OCI-LY7 (cell line): ENCODE measurements around the gene SLC9A3. TPM values are rescaled to one million over a fixed set of nuclear protein-coding genes. Genes with fewer than 3 reads are reported as not detected.

ENCODE experiments used
- BruUV-seq: library from RNA; stranded (reverse); fragments of 400-500 nt; replicated peaks from 2 replicates; lab custom pipeline; 2021; lab: Mats Ljungman, UMichigan
- CTCF ChIA-PET: fragments of 300-600 bp; sonication (Branson Sonifier 250); formaldehyde crosslinking; loops from one replicate; lab custom pipeline; 2022; ENCODE audit warnings: antibody characterized with exemption; ENCODE audit not compliant: unreplicated experiment; lab: Charles Lee
- POLR2A ChIA-PET: fragments of 300-600 bp; sonication (Branson Sonifier 250); formaldehyde crosslinking; loops from one replicate; lab custom pipeline; 2022; ENCODE audit warnings: antibody characterized with exemption; lab: Charles Lee
- DNase-seq: peaks from one replicate; pipeline ENCODE4 v3.0.0-alpha.2; 2015; ENCODE audit warnings: low spot score
- H2AFZ ChIP-seq: fragments of 200-600 bp; sonication (generic), shearing (Covaris generic); 2 replicates; pipeline ENCODE4 v1.6.1; 2014; ENCODE audit warnings: mild to moderate bottlenecking, antibody characterized with exemption, low read length, moderate library complexity
- H3K27ac ChIP-seq: fragments of 200-600 bp; sonication (generic); 2 replicates; pipeline ENCODE4 v1.5.1; 2014; ENCODE audit warnings: mixed run types, low read depth, mild to moderate bottlenecking, moderate library complexity, low read length, inconsistent platforms; ENCODE audit not compliant: poor library complexity, severe bottlenecking
- H3K36me3 ChIP-seq: fragments of 200-600 bp; sonication (generic); 2 replicates; pipeline ENCODE4 v1.6.1; 2014; ENCODE audit warnings: mild to moderate bottlenecking, antibody characterized with exemption, low read length, moderate library complexity, mixed read lengths; ENCODE audit not compliant: insufficient read depth
- H3K4me1 ChIP-seq: fragments of 200-600 bp; sonication (generic); 2 replicates; pipeline ENCODE4 v1.5.1; 2014; ENCODE audit warnings: mild to moderate bottlenecking, low read length; ENCODE audit not compliant: insufficient read depth, poor library complexity, severe bottlenecking
- H3K4me2 ChIP-seq: fragments of 200-600 bp; sonication (generic); 2 replicates; pipeline ENCODE4 v1.6.1; 2014; ENCODE audit warnings: mild to moderate bottlenecking, low read length
- H3K4me3 ChIP-seq: fragments of 200-600 bp; sonication (generic); 2 replicates; pipeline ENCODE4 v1.5.1; 2014; ENCODE audit warnings: mild to moderate bottlenecking, low read depth, low read length; ENCODE audit not compliant: poor library complexity, severe bottlenecking
- H3K79me2 ChIP-seq: fragments of 200-600 bp; sonication (generic); 2 replicates; pipeline ENCODE4 v1.6.1; 2016; ENCODE audit warnings: low read depth, mild to moderate bottlenecking, low read length, moderate library complexity, mixed read lengths; ENCODE audit not compliant: insufficient read depth
- H3K9me2 ChIP-seq: fragments of 200-600 bp; sonication (generic); 2 replicates; pipeline ENCODE4 v1.6.1; 2016; ENCODE audit warnings: mild to moderate bottlenecking, low read length, mixed read lengths; ENCODE audit not compliant: insufficient read depth
- H3K9me3 ChIP-seq: fragments of 200-600 bp; sonication (generic); 2 replicates; pipeline ENCODE4 v1.6.1; 2014; ENCODE audit warnings: mild to moderate bottlenecking, mixed run types, low read length, mixed read lengths
- H4K20me1 ChIP-seq: fragments of 200-600 bp; sonication (generic); 2 replicates; pipeline ENCODE4 v1.6.1; 2014; ENCODE audit warnings: mild to moderate bottlenecking, antibody characterized with exemption, low read length, moderate library complexity, mixed read lengths; ENCODE audit not compliant: insufficient read depth
- EZH2phosphoT487 ChIP-seq: fragments of 200-600 bp; sonication (generic); IDR thresholded peaks from 2 replicates; pipeline ENCODE4 v1.6.1; 2018; ENCODE audit warnings: low read depth, borderline replicate concordance, mild to moderate bottlenecking, mixed run types, antibody characterized with exemption, low read length, moderate library complexity, mixed read lengths
- intact Hi-C: fragments of 100-400 bp; cut with micrococcal nuclease; formaldehyde crosslinking; loops from one replicate; pipeline ENCODE4 v1.10.0; 2022; ENCODE audit not compliant: unreplicated experiment
- total RNA-seq, 2 experiments: library from RNA; depleted of rRNA in 1 of 2; stranded (reverse); fragments of >200 nt in 1 of 2; shearing (Covaris generic) in 1 of 2; gene quantifications; 2 replicates each; pipeline ENCODE4 v1.2.3, GENCODE V29; 2014 to 2022
- TF ChIP-seq, protein P1 (sequence below): fragments of 200-600 bp; sonication (generic); conservative IDR thresholded peaks from 2 replicates; pipeline ENCODE4 v1.5.1; 2014; ENCODE audit warnings: mild to moderate bottlenecking, antibody characterized with exemption, low read length, moderate library complexity, mixed read lengths

Gene SLC9A3
- total RNA-seq, 2 experiments from 2014 or later = 2.0 to 4.3 TPM

DNA sequence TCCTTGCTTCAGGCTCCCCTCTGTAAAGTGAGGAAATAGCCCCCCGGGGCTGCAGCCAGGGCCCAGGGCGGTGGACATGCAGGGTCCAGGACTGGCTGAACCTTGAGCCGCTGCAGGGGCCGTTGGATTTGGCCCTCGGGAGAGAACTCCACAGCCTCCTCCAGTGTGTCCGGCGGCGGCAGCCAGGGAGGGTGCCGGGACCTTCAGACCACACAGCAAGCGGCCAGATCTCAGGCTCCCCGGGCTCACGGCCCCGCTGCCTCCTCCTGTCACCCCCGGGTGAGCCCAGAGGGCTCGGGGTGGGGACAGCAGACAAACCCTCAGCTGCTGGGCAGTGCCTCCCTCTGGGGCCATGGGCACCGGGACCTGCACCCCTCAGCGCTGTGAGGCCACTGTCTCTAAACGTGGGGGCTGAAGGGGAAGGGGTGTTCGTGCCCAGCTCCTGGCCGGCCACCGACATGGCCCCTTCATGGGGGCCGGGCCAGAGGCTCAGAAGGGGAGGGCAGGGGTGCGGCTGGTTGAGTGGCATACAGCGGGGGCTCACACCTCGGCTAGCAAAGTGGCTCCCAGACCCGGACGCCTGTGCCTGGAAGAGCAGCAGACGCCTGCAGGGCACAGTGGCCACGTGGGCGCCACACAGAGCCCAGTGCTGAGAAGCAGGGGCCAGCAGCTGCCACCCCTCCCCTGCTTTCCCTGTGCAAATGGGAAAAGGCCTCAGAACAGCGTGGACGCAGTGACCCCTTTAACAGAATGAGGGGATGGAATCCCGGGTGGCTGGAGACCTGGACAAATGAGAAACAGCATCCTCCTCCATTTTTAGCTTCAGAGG, 19.7 kb downstream of the SLC9A3 start:
- Histone ChIP-seq H3K36me3 (no peaks in the 10 kb centered on the region), H2AFZ (no peak overlapping the region), H3K27ac (no peak overlapping the region), H4K20me1 (no peaks in the 10 kb centered on the region), H3K4me2 (no peak overlapping the region), H3K4me1 (no peaks in the 10 kb centered on the region), H3K79me2 (no peaks in the 10 kb centered on the region), H3K4me3 (no peak overlapping the region), H3K9me2 (no peaks in the 10 kb centered on the region), H3K9me3 (no peaks in the 10 kb centered on the region)
- ChIA-PET CTCF (no interaction called here), POLR2A (no interaction called here)
- DNase-seq = no peak
- no TSS peak for BruUV-seq
- TF ChIP-seq, protein P1, sequence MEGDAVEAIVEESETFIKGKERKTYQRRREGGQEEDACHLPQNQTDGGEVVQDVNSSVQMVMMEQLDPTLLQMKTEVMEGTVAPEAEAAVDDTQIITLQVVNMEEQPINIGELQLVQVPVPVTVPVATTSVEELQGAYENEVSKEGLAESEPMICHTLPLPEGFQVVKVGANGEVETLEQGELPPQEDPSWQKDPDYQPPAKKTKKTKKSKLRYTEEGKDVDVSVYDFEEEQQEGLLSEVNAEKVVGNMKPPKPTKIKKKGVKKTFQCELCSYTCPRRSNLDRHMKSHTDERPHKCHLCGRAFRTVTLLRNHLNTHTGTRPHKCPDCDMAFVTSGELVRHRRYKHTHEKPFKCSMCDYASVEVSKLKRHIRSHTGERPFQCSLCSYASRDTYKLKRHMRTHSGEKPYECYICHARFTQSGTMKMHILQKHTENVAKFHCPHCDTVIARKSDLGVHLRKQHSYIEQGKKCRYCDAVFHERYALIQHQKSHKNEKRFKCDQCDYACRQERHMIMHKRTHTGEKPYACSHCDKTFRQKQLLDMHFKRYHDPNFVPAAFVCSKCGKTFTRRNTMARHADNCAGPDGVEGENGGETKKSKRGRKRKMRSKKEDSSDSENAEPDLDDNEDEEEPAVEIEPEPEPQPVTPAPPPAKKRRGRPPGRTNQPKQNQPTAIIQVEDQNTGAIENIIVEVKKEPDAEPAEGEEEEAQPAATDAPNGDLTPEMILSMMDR = no peak
- intact Hi-C loops = no loop called here

DNA sequence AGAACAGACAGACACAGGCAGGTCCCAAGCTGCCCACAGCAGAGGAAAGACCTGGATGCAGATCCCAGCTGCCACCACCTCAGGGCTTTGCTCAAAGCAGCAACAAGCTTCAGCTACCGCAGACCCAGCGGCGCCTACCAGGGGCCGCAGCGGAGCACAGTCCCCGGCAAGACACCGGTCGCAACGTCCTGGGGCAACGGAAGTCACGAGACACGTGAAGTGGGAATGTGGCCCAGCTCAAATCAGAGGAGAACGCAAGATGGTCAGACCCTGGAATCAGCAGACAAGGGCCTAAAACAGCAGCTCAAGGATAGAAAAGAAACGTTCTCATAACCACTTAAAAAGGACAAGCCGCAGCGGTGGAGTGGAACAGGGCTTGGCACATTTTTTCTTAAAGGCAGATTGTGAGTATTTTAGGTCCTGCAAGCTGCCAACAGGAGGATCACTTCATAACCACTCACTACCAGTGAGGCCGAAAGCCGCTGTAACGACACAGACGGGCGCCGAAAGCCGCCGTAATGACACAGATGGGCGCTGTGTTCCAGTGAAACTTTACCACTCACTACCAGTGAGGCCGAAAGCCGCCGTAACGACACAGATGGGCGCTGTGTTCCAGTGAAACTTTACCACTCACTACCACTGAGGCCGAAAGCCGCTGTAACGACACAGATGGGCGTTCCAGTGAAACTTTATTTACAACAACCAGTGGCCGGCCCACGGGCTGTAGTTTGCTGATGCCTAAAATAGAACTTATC, 21.7 kb downstream of the SLC9A3 start:
- no TSS peak for BruUV-seq
- CTCF ChIA-PET = no interaction called here

More for the DNA sequence above, 21.7 kb downstream of the SLC9A3 start:
- POLR2A ChIA-PET = no interaction called here
- no peaks in the 10 kb centered on the region for H4K20me1 ChIP-seq
- H3K4me3 ChIP-seq = no peak overlapping the region
- no peak overlapping the region for H2AFZ ChIP-seq
- H3K4me1 ChIP-seq = no peaks in the 10 kb centered on the region
- no peaks in the 10 kb centered on the region for H3K36me3 ChIP-seq
- intact Hi-C loops = no loop called here
- no peaks in the 10 kb centered on the region for H3K79me2 ChIP-seq
- H3K9me3 ChIP-seq = no peaks in the 10 kb centered on the region
- H3K9me2 ChIP-seq = no peaks in the 10 kb centered on the region
- TF ChIP-seq, protein P1 = no peak
- TF ChIP-seq EZH2phosphoT487 = no peak
- no peak overlapping the region for H3K4me2 ChIP-seq
- no peak overlapping the region for H3K27ac ChIP-seq
- no peak for DNase-seq
